Parathyroid adenoma (tissue), 2 donors: ENCODE data around the gene TAPBPL.
A peak's percentile ranks its signal among the peaks of the same experiment; 100 is the strongest.

Experiments used
- H2AFZ ChIP-seq: fragments of 300-600 bp; sonication (generic); one replicate; pipeline ENCODE4 v1.7.0; 2017; ENCODE audit warnings: antibody characterized with exemption, mild to moderate bottlenecking
- H3K27ac ChIP-seq: fragments of 300-600 bp; sonication (generic); one replicate; pipeline ENCODE4 v1.7.0; 2017
- H3K27me3 ChIP-seq: fragments of 300-600 bp; sonication (generic); one replicate; pipeline ENCODE4 v1.7.0; 2017; ENCODE audit warnings: low read length; ENCODE audit not compliant: control insufficient read depth, insufficient read depth
- H3K36me3 ChIP-seq: fragments of 300-600 bp; sonication (generic); one replicate; pipeline ENCODE4 v1.7.0; 2017; ENCODE audit warnings: low read length; ENCODE audit not compliant: control insufficient read depth, insufficient read depth
- H3K4me1 ChIP-seq: fragments of 300-600 bp; sonication (generic); one replicate; pipeline ENCODE4 v1.7.0; 2017; ENCODE audit warnings: control low read depth
- H3K4me2 ChIP-seq: fragments of 300-600 bp; sonication (generic); one replicate; pipeline ENCODE4 v1.7.0; 2017; ENCODE audit warnings: low read length
- H3K4me3 ChIP-seq: fragments of 300-600 bp; sonication (generic); one replicate; pipeline ENCODE4 v1.7.0; 2017; ENCODE audit warnings: low read depth, low read length
- H3K79me2 ChIP-seq: fragments of 300-600 bp; sonication (generic); one replicate; pipeline ENCODE4 v1.7.0; 2017; ENCODE audit warnings: control low read depth
- H3K9ac ChIP-seq: fragments of 300-600 bp; sonication (generic); one replicate; pipeline ENCODE4 v1.7.0; 2017; ENCODE audit warnings: mild to moderate bottlenecking
- H3K9me3 ChIP-seq: fragments of 300-600 bp; sonication (generic); one replicate; pipeline ENCODE4 v1.7.0; 2017; ENCODE audit warnings: low read length; ENCODE audit not compliant: control insufficient read depth
- TF ChIP-seq, protein P1 (sequence below): fragments of 300-600 bp; sonication (generic); IDR thresholded peaks from one replicate; pipeline ENCODE4 v1.7.0; 2017; ENCODE audit warnings: antibody characterized with exemption, mild to moderate bottlenecking
- donor health status: primary hyperparathyroidism.

Gene TAPBPL

DNA sequence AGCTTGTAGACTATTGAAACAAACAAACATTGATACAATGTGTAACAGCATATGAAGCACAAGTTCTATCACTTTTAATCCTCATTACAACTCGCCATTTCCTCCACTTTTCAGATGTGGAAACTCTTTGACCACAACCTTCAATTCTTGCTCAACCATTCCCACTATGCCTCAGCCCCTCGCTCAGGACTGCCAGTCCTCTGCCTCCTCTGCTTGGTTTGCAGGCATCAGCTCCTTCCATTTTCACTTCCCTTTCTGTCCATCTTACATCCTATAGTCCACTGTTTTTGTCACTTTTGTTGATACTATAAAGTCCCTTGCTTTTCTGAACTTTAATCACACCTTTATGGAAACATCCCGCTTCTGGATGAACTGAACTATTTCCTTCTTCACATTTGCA, 35.2 kb upstream of the TAPBPL start:
- TF ChIP-seq, protein P1, sequence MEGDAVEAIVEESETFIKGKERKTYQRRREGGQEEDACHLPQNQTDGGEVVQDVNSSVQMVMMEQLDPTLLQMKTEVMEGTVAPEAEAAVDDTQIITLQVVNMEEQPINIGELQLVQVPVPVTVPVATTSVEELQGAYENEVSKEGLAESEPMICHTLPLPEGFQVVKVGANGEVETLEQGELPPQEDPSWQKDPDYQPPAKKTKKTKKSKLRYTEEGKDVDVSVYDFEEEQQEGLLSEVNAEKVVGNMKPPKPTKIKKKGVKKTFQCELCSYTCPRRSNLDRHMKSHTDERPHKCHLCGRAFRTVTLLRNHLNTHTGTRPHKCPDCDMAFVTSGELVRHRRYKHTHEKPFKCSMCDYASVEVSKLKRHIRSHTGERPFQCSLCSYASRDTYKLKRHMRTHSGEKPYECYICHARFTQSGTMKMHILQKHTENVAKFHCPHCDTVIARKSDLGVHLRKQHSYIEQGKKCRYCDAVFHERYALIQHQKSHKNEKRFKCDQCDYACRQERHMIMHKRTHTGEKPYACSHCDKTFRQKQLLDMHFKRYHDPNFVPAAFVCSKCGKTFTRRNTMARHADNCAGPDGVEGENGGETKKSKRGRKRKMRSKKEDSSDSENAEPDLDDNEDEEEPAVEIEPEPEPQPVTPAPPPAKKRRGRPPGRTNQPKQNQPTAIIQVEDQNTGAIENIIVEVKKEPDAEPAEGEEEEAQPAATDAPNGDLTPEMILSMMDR, result no peak
- no peaks in the 10 kb centered on the region for H3K4me1 ChIP-seq
- H2AFZ ChIP-seq, result no peak overlapping the region
- H3K79me2 ChIP-seq, result no peaks in the 10 kb centered on the region
- no peaks in the 10 kb centered on the region for H3K9me3 ChIP-seq
- H3K27ac ChIP-seq, result no peak overlapping the region
- no peak overlapping the region for H3K4me2 ChIP-seq
- no peak overlapping the region for H3K9ac ChIP-seq
- no peaks in the 10 kb centered on the region for H3K27me3 ChIP-seq
- no peak overlapping the region for H3K4me3 ChIP-seq
- no peaks in the 10 kb centered on the region for H3K36me3 ChIP-seq

DNA sequence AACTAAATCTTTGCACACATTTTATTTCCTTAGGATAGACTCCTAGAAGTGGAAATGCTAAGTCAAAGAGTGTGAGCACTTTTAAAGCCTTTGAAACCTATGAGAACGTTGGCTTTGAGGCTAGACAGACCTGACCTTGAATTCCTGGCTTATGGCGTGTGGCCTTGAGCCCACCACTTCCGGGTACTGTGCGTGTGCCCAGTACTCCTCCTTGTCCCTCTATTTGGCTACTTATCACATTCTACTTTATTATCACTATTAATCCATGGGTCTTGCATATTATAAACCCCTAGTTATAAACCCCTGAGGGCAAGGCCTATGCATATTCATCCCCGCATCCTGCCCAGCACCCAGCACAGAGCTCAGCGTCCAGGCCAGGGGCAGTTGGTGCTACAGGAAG, 33.0 kb upstream of the TAPBPL start:
- Histone ChIP-seq H2AFZ (no peak overlapping the region), H3K9me3 (no peaks in the 10 kb centered on the region), H3K9ac (no peak overlapping the region), H3K79me2 (no peaks in the 10 kb centered on the region), H3K4me2 (no peak overlapping the region), H3K27me3 (no peaks in the 10 kb centered on the region), H3K4me3 (no peak overlapping the region), H3K36me3 (no peaks in the 10 kb centered on the region), H3K27ac (no peak overlapping the region), H3K4me1 (peaks cover 6% of the 10 kb centered on the region)
- TF ChIP-seq, protein P1, result no peak

DNA sequence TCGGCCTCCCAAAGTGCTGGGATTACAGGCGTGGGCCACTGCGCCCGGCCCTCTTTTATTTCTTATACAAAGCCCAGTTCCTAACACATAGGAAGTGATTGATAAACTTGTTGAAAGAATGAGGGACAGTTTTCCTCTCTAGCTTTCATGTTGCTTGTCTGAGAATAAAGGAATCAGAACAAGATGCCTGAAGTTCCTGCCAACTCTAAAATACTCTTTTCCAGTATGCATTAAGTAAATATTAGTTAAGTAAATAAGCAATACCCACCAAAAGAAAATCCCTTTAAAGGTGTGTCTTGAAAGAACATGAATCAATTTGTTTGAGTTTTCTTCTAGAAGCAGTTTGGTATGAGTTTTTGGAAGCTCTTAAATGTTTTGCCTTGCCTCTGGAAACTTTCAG, 31.5 kb upstream of the TAPBPL start:
- H3K36me3 ChIP-seq, result no peaks in the 10 kb centered on the region
- H3K27me3 ChIP-seq, result no peaks in the 10 kb centered on the region
- H3K79me2 ChIP-seq, result no peaks in the 10 kb centered on the region
- H3K9me3 ChIP-seq, result no peaks in the 10 kb centered on the region
- no peak overlapping the region for H3K9ac ChIP-seq
- no peak overlapping the region for H3K4me2 ChIP-seq
- no peak overlapping the region for H3K27ac ChIP-seq
- peaks cover 15% of the 10 kb centered on the region for H3K4me1 ChIP-seq
- no peak overlapping the region for H3K4me3 ChIP-seq
- no peak overlapping the region for H2AFZ ChIP-seq
- TF ChIP-seq, protein P1, result no peak

DNA sequence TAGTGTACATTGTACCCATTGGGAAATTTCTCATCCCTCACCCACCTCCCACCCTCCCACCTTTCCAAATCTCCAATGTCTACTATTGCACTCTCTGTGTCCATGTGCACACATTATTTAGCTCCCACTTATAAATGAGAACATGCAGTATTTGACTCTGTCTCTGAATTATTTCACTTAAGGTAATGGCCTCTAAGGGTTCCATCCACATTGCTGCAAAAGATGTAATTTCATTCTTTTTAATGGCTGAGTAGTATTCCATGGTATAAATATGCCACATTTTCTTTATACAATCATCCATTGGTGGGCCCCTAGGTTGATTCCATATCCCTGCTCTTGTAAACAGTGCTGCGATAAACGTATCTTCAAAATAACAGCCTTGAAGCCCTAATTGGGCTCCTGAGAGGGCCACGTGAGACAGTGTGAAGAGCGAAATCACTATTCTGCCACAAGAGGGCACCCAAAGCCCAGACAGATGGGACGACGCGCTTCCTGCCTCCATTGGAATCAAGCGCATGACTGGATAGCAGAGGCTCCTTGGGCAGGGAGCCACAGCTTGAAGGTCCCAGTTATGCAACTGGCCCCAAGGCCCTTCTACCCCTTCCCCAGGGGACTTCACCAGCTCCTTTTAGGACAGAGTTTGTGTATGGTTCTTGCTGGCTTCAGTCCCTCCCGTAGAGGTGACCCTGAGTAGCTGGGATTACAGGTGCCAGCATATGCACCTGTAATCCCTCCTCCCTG, 28.4 kb upstream of the TAPBPL start:
- Histone ChIP-seq H2AFZ (peak overlapping the region; percentile 94), H3K4me3 (no peak overlapping the region), H3K36me3 (no peaks in the 10 kb centered on the region), H3K9me3 (no peaks in the 10 kb centered on the region), H3K9ac (no peak overlapping the region), H3K4me2 (no peak overlapping the region), H3K4me1 (peaks cover 19% of the 10 kb centered on the region), H3K79me2 (no peaks in the 10 kb centered on the region), H3K27me3 (no peaks in the 10 kb centered on the region), H3K27ac (peak overlapping the region; percentile 47)
- TF ChIP-seq, protein P1, result peak; percentile 95

DNA sequence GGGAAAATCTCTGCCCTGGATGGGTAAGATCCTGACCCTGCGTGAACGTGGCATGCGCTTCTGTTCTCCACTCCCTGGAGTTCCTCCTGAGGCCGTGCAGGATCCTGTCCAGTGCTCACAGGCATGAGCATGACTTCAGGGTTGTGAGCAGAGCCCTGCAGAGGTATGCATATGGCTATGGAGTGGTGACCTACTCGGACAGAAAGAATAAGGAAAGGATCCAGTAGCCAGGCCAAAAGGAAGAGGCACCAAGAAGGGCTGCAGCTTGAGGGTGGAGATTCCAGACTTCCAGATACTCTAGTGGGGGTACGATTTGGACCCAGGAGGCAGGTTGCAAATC, 27.9 kb upstream of the TAPBPL start:
- Histone ChIP-seq H3K4me3 (no peak overlapping the region), H3K79me2 (no peaks in the 10 kb centered on the region), H3K4me2 (no peak overlapping the region), H3K9ac (no peak overlapping the region), H3K27me3 (no peaks in the 10 kb centered on the region), H3K36me3 (no peaks in the 10 kb centered on the region), H3K4me1 (peaks cover 19% of the 10 kb centered on the region), H3K9me3 (no peaks in the 10 kb centered on the region), H3K27ac (peak overlapping the region; percentile 47), H2AFZ (peak overlapping the region; percentile 94)
- TF ChIP-seq, protein P1, result no peak
